Heart left ventricle (tissue), 13 donors: ENCODE results near the gene SLC6A9.

Experiments used
- POLR2A ChIP-seq, 2 donors: fragments of 450-650 bp; IDR thresholded peaks; one replicate each; pipeline ENCODE4 v1.6.1; 2017; ENCODE audit warnings: antibody characterized with exemption in 2 of 2, mild to moderate bottlenecking in 2 of 2, moderate library complexity in 2 of 2
- TF ChIP-seq, protein P1 (sequence below), 12 donors: fragments of 200-600 bp; sonication (generic) in 4 of 12; IDR thresholded peaks; one replicate each; pipeline versions ENCODE4 v1.5.0 to v1.8.0; 2018 to 2022; ENCODE audit warnings: antibody characterized with exemption in 12 of 12, mild to moderate bottlenecking in 5 of 12
- donor health status: ischemic (EF 13 %, LVEDD 7.1; RV severe dilation, severe dysfunction).
- donor health status: DM: no; HTN: yes; CAD: no.
- donor health status: DM: no; HTN: no; CAD: no.
- donor health status: ischemic (EF 25% LVEDD 6.9; RV normal size, moderate dysfunction).
- donor health status: ischemic (EF 25% LVEDD 5.7; RV mildly dilated, moderate dysfunction).
- donor health status: ischemic (EF 35%, LVEDD 5.7; RV mildly dilated, moderate dysfunction).
- donor health status: nonischemic (EF 11% LVEDD 7.7; RV severe dilation, severe dysfunction).
- donor health status: DM: yes; HTN: yes; CAD: no.
- donor health status: PGD.
- donor health status: ischemic (EF 29% LVEDD 5.4; RV normal size, mild dysfunction).
- donor health status: nonischemic (EF 23%, LVEDD 6.1; RV moderate dilation, normal function).

DNA sequence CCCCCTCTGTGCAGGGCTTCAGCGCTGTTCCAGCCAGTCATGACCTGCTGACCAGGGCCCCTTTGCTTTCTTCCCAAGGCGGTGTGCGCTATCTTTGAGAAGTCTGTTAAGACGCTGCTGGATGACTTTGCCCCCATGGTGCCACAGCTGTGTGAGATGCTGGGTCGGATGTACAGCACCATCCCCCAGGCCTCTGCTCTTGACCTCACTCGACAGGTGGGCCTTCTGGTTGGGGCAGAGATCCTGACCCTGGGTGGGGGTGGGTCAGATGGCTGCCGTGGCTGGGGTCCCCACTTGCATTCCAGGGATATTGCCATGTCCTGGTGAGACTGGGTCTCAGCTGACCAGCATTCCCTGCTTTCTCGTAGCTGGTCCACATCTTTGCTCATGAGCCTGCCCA lies 70.5 kb downstream of the SLC6A9 start:
- TF ChIP-seq, protein P1, sequence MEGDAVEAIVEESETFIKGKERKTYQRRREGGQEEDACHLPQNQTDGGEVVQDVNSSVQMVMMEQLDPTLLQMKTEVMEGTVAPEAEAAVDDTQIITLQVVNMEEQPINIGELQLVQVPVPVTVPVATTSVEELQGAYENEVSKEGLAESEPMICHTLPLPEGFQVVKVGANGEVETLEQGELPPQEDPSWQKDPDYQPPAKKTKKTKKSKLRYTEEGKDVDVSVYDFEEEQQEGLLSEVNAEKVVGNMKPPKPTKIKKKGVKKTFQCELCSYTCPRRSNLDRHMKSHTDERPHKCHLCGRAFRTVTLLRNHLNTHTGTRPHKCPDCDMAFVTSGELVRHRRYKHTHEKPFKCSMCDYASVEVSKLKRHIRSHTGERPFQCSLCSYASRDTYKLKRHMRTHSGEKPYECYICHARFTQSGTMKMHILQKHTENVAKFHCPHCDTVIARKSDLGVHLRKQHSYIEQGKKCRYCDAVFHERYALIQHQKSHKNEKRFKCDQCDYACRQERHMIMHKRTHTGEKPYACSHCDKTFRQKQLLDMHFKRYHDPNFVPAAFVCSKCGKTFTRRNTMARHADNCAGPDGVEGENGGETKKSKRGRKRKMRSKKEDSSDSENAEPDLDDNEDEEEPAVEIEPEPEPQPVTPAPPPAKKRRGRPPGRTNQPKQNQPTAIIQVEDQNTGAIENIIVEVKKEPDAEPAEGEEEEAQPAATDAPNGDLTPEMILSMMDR (IDR thresholded peaks at IDR 0.05) = no peak
- TF ChIP-seq POLR2A (IDR thresholded peaks at IDR 0.05) = no peak
